HEK293 (cell line): ENCODE data around the gene KCNMA1.

Experiments used
- CTCF ChIA-PET: fragments of 350-600 bp; formaldehyde crosslinking; extraction: SDS; loops from one replicate; lab custom pipeline; 2021; ENCODE audit warnings: antibody characterized with exemption; lab: Yijun Ruan, JAX
- POLR2A ChIA-PET: fragments of 300-600 bp; formaldehyde crosslinking; extraction: SDS; loops from one replicate; lab custom pipeline; 2020; ENCODE audit warnings: antibody characterized with exemption, inconsistent platforms; lab: Yijun Ruan, JAX
- H3K27ac ChIP-seq: fragments of 200-500 bp; sonication (Bioruptor generic); 2 replicates; pipeline ENCODE4 v1.5.1; 2014; ENCODE audit warnings: low read depth, low read length, control low read depth, inconsistent platforms; ENCODE audit errors: extremely low read depth
- H3K36me3 ChIP-seq, 2 experiments: fragments of 200-500 bp in 1 of 2; sonication (Bioruptor generic) in 1 of 2; 1 replicate in 1 of 2; 2 replicates in 1 of 2; pipeline ENCODE4 v1.5.1; 2014 to 2017; ENCODE audit warnings: inconsistent platforms in 2 of 2, low read length in 2 of 2; ENCODE audit not compliant: control insufficient read depth in 2 of 2, insufficient read depth in 1 of 2
- H3K4me1 ChIP-seq: fragments of 200-500 bp; sonication (Bioruptor generic); 2 replicates; pipeline ENCODE4 v1.5.1; 2014; ENCODE audit warnings: mild to moderate bottlenecking, low read length, inconsistent platforms; ENCODE audit not compliant: control insufficient read depth, insufficient read depth
- H3K4me3 ChIP-seq: 2 replicates; pipeline ENCODE4 v1.5.1; 2011; ENCODE audit warnings: low read depth, mild to moderate bottlenecking, control low read depth, low read length, moderate library complexity
- H3K9me3 ChIP-seq: fragments of 200-500 bp; sonication (Bioruptor generic); 2 replicates; pipeline ENCODE4 v1.5.1; 2014; ENCODE audit warnings: low read depth, low read length, inconsistent platforms; ENCODE audit not compliant: control insufficient read depth, insufficient read depth
- BCL11B ChIP-seq: fragments of 450-650 bp; formaldehyde crosslinking; IDR thresholded peaks from 2 replicates; pipeline ENCODE4 v1.5.1; 2016; ENCODE audit warnings: low read depth, missing biosample characterization, missing genetic modification characterization
- FEZF1 ChIP-seq: fragments of 450-650 bp; formaldehyde crosslinking; IDR thresholded peaks from 2 replicates; pipeline ENCODE4 v1.5.1; 2016; ENCODE audit warnings: missing biosample characterization, missing genetic modification characterization
- GFI1B ChIP-seq: fragments of 450-650 bp; formaldehyde crosslinking; IDR thresholded peaks from 2 replicates; pipeline ENCODE4 v1.5.1; 2016; ENCODE audit warnings: missing biosample characterization, missing genetic modification characterization
- GLI4 ChIP-seq: fragments of 450-650 bp; formaldehyde crosslinking; IDR thresholded peaks from 2 replicates; pipeline ENCODE4 v1.5.1; 2016; ENCODE audit warnings: missing biosample characterization, missing genetic modification characterization
- KLF7 ChIP-seq: fragments of 450-650 bp; formaldehyde crosslinking; IDR thresholded peaks from 2 replicates; pipeline ENCODE4 v1.5.1; 2016; ENCODE audit warnings: missing biosample characterization, missing genetic modification characterization, borderline replicate concordance
- WT1 ChIP-seq: fragments of 450-650 bp; formaldehyde crosslinking; IDR thresholded peaks from 2 replicates; pipeline ENCODE4 v1.5.1; 2016; ENCODE audit warnings: missing biosample characterization, missing genetic modification characterization
- ZBTB17 ChIP-seq: fragments of 450-650 bp; formaldehyde crosslinking; IDR thresholded peaks from 2 replicates; pipeline ENCODE4 v1.5.1; 2016; ENCODE audit warnings: missing biosample characterization, missing genetic modification characterization
- ZBTB7A ChIP-seq: fragments of 450-650 bp; formaldehyde crosslinking; IDR thresholded peaks from 2 replicates; pipeline ENCODE4 v1.5.1; 2016; ENCODE audit warnings: low read depth, missing biosample characterization, missing genetic modification characterization
- ZFHX2 ChIP-seq: fragments of 450-650 bp; formaldehyde crosslinking; conservative IDR thresholded peaks from 2 replicates; pipeline ENCODE4 v1.5.1; 2016; ENCODE audit warnings: missing biosample characterization, missing genetic modification characterization
- ZIC2 ChIP-seq: fragments of 450-650 bp; formaldehyde crosslinking; IDR thresholded peaks from 2 replicates; pipeline ENCODE4 v1.5.1; 2016; ENCODE audit warnings: missing biosample characterization, missing genetic modification characterization
- ZNF121 ChIP-seq: fragments of 450-650 bp; formaldehyde crosslinking; IDR thresholded peaks from 2 replicates; pipeline ENCODE4 v1.5.1; 2016; ENCODE audit warnings: missing biosample characterization, missing genetic modification characterization
- ZNF138 ChIP-seq: fragments of 450-650 bp; formaldehyde crosslinking; IDR thresholded peaks from 2 replicates; pipeline ENCODE4 v1.5.1; 2016; ENCODE audit warnings: missing biosample characterization, missing genetic modification characterization, borderline replicate concordance
- ZNF214 ChIP-seq: fragments of 450-650 bp; formaldehyde crosslinking; IDR thresholded peaks from 2 replicates; pipeline ENCODE4 v1.5.1; 2017; ENCODE audit warnings: missing biosample characterization, mild to moderate bottlenecking, missing genetic modification characterization, borderline replicate concordance
- ZNF223 ChIP-seq: fragments of 450-650 bp; formaldehyde crosslinking; IDR thresholded peaks from 2 replicates; pipeline ENCODE4 v1.5.1; 2016; ENCODE audit warnings: missing biosample characterization, missing genetic modification characterization
- ZNF341 ChIP-seq: fragments of 450-650 bp; formaldehyde crosslinking; IDR thresholded peaks from 2 replicates; pipeline ENCODE4; 2016; ENCODE audit warnings: low read depth, missing biosample characterization, missing genetic modification characterization
- ZNF654 ChIP-seq: fragments of 450-650 bp; formaldehyde crosslinking; IDR thresholded peaks from 2 replicates; pipeline ENCODE4 v1.5.1; 2016; ENCODE audit warnings: low read depth, missing biosample characterization, missing genetic modification characterization
- TF ChIP-seq, protein P1 (sequence below): fragments of 450-650 bp; formaldehyde crosslinking; IDR thresholded peaks from 2 replicates; pipeline ENCODE4 v1.5.0; 2017; ENCODE audit warnings: missing biosample characterization, missing genetic modification characterization, borderline replicate concordance
- TF ChIP-seq, protein P2 (sequence below): fragments of 450-650 bp; formaldehyde crosslinking; IDR thresholded peaks from 2 replicates; pipeline ENCODE4 v1.5.1; 2017; ENCODE audit warnings: missing biosample characterization, missing genetic modification characterization
- TF ChIP-seq, protein P3 (sequence below): fragments of 450-650 bp; formaldehyde crosslinking; IDR thresholded peaks from 2 replicates; pipeline ENCODE4 v1.5.1; 2016; ENCODE audit warnings: missing biosample characterization, missing genetic modification characterization
- TF ChIP-seq, protein P4 (sequence below): fragments of 450-650 bp; formaldehyde crosslinking; IDR thresholded peaks from 2 replicates; pipeline ENCODE4 v1.5.1; 2016; ENCODE audit warnings: missing biosample characterization, missing genetic modification characterization, low read depth
- TF ChIP-seq, protein P5 (sequence below): fragments of 450-650 bp; formaldehyde crosslinking; conservative IDR thresholded peaks from 2 replicates; pipeline ENCODE4 v1.5.1; 2016; ENCODE audit warnings: low read depth, missing biosample characterization, missing genetic modification characterization

KCNMA1 gene

DNA sequence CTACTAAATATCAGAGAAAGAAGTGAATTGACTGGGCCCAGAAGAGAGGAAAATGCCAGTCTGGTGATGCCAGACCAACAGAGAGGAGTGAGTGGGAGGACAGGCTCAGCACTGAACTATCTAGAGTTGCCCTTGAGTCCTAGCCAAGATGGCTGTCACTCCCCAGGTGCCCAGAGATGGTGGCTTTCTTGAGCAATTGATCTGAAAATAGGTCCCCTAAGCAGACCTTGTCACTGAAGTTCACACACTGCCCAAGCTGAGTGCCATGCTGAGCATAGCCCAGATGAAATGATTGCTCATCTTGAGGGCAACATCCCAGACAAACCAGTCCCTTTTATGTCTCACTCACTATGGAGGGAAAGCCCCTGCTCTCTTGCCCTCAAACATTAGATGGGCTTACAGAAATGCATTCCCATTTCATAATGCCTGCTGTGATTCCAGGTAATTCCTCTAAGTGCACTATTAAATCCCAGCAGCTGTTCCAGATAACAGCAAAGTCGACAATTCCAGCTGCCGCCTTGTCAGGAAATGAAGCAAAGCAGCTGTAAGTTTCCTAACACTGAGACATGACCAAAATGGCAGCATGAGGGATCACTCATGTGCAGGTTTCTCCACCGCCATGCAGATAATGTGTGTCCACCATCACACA lies 329.4 kb downstream of the KCNMA1 start:
- CTCF ChIA-PET = no interaction called here

More for the DNA sequence above, 329.4 kb downstream of the KCNMA1 start:
- H3K27ac ChIP-seq = no peak overlapping the region
- H3K4me3 ChIP-seq = no peak overlapping the region
- POLR2A ChIA-PET = no interaction called here
- no peaks in the 10 kb centered on the region for H3K9me3 ChIP-seq
- TF ChIP-seq ZFHX2 (tag by site-specific recombination) = 0 out of 2 replicates have a peak, but pooled peaks have one; percentile 15
- TF ChIP-seq ZNF341 (tag by site-specific recombination) = 0 out of 2 replicates have a peak, but pooled peaks have one; percentile 12
- TF ChIP-seq ZBTB7A (tag by site-specific recombination) = no peak
- TF ChIP-seq ZNF138 = no peak
- TF ChIP-seq, protein P1, sequence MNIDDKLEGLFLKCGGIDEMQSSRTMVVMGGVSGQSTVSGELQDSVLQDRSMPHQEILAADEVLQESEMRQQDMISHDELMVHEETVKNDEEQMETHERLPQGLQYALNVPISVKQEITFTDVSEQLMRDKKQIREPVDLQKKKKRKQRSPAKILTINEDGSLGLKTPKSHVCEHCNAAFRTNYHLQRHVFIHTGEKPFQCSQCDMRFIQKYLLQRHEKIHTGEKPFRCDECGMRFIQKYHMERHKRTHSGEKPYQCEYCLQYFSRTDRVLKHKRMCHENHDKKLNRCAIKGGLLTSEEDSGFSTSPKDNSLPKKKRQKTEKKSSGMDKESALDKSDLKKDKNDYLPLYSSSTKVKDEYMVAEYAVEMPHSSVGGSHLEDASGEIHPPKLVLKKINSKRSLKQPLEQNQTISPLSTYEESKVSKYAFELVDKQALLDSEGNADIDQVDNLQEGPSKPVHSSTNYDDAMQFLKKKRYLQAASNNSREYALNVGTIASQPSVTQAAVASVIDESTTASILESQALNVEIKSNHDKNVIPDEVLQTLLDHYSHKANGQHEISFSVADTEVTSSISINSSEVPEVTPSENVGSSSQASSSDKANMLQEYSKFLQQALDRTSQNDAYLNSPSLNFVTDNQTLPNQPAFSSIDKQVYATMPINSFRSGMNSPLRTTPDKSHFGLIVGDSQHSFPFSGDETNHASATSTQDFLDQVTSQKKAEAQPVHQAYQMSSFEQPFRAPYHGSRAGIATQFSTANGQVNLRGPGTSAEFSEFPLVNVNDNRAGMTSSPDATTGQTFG = no peak
- TF ChIP-seq ZNF214 (tag by site-specific recombination) = no peak
- TF ChIP-seq GLI4 (tag by site-specific recombination) = no peak
- TF ChIP-seq, protein P2, sequence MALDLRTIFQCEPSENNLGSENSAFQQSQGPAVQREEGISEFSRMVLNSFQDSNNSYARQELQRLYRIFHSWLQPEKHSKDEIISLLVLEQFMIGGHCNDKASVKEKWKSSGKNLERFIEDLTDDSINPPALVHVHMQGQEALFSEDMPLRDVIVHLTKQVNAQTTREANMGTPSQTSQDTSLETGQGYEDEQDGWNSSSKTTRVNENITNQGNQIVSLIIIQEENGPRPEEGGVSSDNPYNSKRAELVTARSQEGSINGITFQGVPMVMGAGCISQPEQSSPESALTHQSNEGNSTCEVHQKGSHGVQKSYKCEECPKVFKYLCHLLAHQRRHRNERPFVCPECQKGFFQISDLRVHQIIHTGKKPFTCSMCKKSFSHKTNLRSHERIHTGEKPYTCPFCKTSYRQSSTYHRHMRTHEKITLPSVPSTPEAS (tag by site-specific recombination) = no peak
- TF ChIP-seq, protein P3, sequence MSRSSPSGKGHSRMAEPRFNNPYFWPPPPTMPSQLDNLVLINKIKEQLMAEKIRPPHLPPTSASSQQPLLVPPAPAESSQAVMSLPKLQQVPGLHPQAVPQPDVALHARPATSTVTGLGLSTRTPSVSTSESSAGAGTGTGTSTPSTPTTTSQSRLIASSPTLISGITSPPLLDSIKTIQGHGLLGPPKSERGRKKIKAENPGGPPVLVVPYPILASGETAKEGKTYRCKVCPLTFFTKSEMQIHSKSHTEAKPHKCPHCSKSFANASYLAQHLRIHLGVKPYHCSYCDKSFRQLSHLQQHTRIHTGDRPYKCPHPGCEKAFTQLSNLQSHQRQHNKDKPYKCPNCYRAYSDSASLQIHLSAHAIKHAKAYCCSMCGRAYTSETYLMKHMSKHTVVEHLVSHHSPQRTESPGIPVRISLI (tag by site-specific recombination) = no peak
- no peak for TF ChIP-seq WT1 (tag by site-specific recombination)
- TF ChIP-seq BCL11B (tag by site-specific recombination) = no peak
- TF ChIP-seq FEZF1 (tag by site-specific recombination) = peak; percentile 55
- TF ChIP-seq KLF7 (tag by site-specific recombination) = no peak
- no peak for TF ChIP-seq ZNF654 (tag by site-specific recombination)
- TF ChIP-seq ZBTB17 = no peak
- no peak for TF ChIP-seq ZNF121
- TF ChIP-seq ZIC2 (tag by site-specific recombination) = peak; percentile 82
- TF ChIP-seq, protein P4, sequence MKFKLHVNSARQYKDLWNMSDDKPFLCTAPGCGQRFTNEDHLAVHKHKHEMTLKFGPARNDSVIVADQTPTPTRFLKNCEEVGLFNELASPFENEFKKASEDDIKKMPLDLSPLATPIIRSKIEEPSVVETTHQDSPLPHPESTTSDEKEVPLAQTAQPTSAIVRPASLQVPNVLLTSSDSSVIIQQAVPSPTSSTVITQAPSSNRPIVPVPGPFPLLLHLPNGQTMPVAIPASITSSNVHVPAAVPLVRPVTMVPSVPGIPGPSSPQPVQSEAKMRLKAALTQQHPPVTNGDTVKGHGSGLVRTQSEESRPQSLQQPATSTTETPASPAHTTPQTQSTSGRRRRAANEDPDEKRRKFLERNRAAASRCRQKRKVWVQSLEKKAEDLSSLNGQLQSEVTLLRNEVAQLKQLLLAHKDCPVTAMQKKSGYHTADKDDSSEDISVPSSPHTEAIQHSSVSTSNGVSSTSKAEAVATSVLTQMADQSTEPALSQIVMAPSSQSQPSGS (tag by site-specific recombination) = no peak
- TF ChIP-seq ZNF223 (tag by site-specific recombination) = no peak
- TF ChIP-seq GFI1B = peak; percentile 82
- TF ChIP-seq, protein P5, sequence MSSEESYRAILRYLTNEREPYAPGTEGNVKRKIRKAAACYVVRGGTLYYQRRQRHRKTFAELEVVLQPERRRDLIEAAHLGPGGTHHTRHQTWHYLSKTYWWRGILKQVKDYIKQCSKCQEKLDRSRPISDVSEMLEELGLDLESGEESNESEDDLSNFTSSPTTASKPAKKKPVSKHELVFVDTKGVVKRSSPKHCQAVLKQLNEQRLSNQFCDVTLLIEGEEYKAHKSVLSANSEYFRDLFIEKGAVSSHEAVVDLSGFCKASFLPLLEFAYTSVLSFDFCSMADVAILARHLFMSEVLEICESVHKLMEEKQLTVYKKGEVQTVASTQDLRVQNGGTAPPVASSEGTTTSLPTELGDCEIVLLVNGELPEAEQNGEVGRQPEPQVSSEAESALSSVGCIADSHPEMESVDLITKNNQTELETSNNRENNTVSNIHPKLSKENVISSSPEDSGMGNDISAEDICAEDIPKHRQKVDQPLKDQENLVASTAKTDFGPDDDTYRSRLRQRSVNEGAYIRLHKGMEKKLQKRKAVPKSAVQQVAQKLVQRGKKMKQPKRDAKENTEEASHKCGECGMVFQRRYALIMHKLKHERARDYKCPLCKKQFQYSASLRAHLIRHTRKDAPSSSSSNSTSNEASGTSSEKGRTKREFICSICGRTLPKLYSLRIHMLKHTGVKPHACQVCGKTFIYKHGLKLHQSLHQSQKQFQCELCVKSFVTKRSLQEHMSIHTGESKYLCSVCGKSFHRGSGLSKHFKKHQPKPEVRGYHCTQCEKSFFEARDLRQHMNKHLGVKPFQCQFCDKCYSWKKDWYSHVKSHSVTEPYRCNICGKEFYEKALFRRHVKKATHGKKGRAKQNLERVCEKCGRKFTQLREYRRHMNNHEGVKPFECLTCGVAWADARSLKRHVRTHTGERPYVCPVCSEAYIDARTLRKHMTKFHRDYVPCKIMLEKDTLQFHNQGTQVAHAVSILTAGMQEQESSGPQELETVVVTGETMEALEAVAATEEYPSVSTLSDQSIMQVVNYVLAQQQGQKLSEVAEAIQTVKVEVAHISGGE (tag by site-specific recombination) = no peak
- TF ChIP-seq, all 188 proteins: peak for 5
- H3K36me3 ChIP-seq = no peaks in the 10 kb centered on the region
- H3K4me1 ChIP-seq = peaks cover 21% of the 10 kb centered on the region
